GM12891 (cell line): Measurements from ENCODE around the gene EPS8L3.

Source experiments
- POLR2A ChIP-seq: IDR thresholded peaks from 2 replicates; pipeline ENCODE4 v1.6.1; 2011; ENCODE audit warnings: low read depth, low read length, control low read depth
- POLR2AphosphoS5 ChIP-seq: IDR thresholded peaks from 2 replicates; pipeline ENCODE4 v1.6.1; 2011; ENCODE audit warnings: low read depth, low read length, control low read depth
- SPI1 ChIP-seq: IDR thresholded peaks from 2 replicates; pipeline ENCODE4 v1.6.1; 2011; ENCODE audit warnings: low read depth, low read length, control low read depth

GRCh38 chr1:109704173-109704572 lies 59.5 kb downstream of the EPS8L3 start:
- TF ChIP-seq SPI1 (no peak), POLR2AphosphoS5 (no peak), POLR2A (no peak)
